Progenitor cell of endocrine pancreas (in vitro differentiated cells): ENCODE data around the gene BACH2. TPM values are rescaled to one million over a fixed set of nuclear protein-coding genes. Genes with fewer than 3 reads are reported as not detected.

Source experiments
- DNase-seq: peaks from one replicate; pipeline ENCODE4 v3.0.0; 2021; ENCODE audit warnings: low spot score; ENCODE audit not compliant: unreplicated experiment
- H3K27ac Mint-ChIP-seq: 2 replicates; pipeline ENCODE4 v1.8.0; 2021; ENCODE audit warnings: mild to moderate bottlenecking, moderate library complexity, mixed read lengths
- H3K27me3 Mint-ChIP-seq: 2 replicates; pipeline ENCODE4 v1.8.0; 2021; ENCODE audit warnings: mixed read lengths
- H3K36me3 Mint-ChIP-seq: 2 replicates; pipeline ENCODE4 v1.8.0; 2022; ENCODE audit warnings: mixed read lengths; ENCODE audit not compliant: insufficient read depth
- H3K4me1 Mint-ChIP-seq: 2 replicates; pipeline ENCODE4 v1.8.0; 2021; ENCODE audit warnings: low read depth, mixed read lengths
- H3K4me3 Mint-ChIP-seq: 2 replicates; pipeline ENCODE4 v1.8.0; 2021; ENCODE audit warnings: low read depth, mild to moderate bottlenecking, moderate library complexity, mixed read lengths
- H3K9me3 Mint-ChIP-seq: 2 replicates; pipeline ENCODE4 v1.8.0; 2021; ENCODE audit warnings: low read depth, mixed read lengths
- total RNA-seq: library from RNA; stranded (reverse); gene quantifications from 2 replicates; pipeline ENCODE4 v1.2.1, GENCODE V29; 2021
- TF ChIP-seq, protein P1 (sequence below): fragments of 200-600 bp; sonication (generic); IDR thresholded peaks from one replicate; pipeline ENCODE4 v1.5.0; 2021; ENCODE audit warnings: antibody characterized with exemption, mild to moderate bottlenecking; ENCODE audit not compliant: unreplicated experiment

Gene BACH2
- total RNA-seq, 1 donor from 2014 or later = 11.2 TPM

DNA sequence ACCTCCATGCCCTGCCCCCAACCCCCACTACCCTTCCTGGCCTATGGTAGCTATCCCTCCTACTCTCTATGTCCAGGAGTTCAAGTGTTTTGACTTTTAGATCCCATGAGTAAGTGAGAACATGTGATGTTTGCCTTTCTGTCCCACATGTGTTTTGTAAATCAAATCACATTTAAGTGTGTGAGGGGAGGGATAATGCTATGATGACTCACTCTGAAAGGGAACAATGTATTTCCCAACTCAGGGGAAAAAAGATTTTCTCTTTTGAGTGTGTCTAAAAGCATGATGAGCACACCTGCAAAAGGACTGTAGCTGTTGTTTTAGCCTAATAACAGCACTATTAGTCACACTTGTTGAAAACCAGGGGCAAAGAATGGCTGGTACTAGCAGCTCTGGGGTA lies 208.6 kb downstream of the BACH2 start:
- no peak for DNase-seq
- no peak overlapping the region for H3K4me3 Mint-ChIP-seq
- H3K36me3 Mint-ChIP-seq = no peaks in the 10 kb centered on the region
- H3K4me1 Mint-ChIP-seq = no peaks in the 10 kb centered on the region
- H3K27me3 Mint-ChIP-seq = no peaks in the 10 kb centered on the region
- no peak overlapping the region for H3K27ac Mint-ChIP-seq
- no peaks in the 10 kb centered on the region for H3K9me3 Mint-ChIP-seq
- TF ChIP-seq, protein P1, sequence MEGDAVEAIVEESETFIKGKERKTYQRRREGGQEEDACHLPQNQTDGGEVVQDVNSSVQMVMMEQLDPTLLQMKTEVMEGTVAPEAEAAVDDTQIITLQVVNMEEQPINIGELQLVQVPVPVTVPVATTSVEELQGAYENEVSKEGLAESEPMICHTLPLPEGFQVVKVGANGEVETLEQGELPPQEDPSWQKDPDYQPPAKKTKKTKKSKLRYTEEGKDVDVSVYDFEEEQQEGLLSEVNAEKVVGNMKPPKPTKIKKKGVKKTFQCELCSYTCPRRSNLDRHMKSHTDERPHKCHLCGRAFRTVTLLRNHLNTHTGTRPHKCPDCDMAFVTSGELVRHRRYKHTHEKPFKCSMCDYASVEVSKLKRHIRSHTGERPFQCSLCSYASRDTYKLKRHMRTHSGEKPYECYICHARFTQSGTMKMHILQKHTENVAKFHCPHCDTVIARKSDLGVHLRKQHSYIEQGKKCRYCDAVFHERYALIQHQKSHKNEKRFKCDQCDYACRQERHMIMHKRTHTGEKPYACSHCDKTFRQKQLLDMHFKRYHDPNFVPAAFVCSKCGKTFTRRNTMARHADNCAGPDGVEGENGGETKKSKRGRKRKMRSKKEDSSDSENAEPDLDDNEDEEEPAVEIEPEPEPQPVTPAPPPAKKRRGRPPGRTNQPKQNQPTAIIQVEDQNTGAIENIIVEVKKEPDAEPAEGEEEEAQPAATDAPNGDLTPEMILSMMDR = no peak

DNA sequence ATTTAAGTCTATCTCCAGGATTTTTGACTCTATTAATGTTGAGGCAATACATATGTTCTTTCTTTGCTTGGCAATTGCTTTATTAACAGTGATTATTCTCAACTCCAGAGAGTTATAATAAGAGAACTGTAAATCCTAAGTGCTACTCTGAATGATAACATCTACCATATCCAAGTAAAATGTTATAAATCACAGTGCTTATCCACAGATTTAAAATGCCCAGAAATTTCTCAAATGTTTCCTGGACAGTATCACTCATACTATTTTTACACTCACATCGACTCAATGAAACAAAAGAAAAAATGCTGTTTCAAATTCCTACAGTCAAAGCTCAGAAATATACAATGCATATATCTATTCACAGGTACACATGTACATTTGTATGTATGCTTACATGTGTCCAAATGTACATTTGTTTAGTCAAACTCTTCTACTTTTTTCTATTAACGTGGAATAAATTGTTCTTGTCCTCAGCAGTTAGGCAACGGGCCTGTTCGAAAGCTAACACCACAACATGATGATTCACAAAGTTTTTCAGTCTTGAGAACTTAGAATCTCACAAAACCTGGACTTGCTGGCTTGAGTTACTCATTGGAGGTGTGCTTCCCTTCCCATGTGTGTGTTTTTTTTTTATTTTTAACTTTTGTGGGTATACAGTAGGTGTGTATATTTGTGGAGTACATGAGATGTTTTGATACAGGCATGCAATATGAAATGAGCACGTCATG lies 209.4 kb downstream of the BACH2 start:
- Mint-ChIP-seq H3K36me3 (no peaks in the 10 kb centered on the region), H3K4me3 (no peak overlapping the region), H3K4me1 (no peaks in the 10 kb centered on the region), H3K27ac (no peak overlapping the region), H3K9me3 (no peaks in the 10 kb centered on the region), H3K27me3 (no peaks in the 10 kb centered on the region)
- TF ChIP-seq, protein P1 = no peak
- DNase-seq = no peak

DNA sequence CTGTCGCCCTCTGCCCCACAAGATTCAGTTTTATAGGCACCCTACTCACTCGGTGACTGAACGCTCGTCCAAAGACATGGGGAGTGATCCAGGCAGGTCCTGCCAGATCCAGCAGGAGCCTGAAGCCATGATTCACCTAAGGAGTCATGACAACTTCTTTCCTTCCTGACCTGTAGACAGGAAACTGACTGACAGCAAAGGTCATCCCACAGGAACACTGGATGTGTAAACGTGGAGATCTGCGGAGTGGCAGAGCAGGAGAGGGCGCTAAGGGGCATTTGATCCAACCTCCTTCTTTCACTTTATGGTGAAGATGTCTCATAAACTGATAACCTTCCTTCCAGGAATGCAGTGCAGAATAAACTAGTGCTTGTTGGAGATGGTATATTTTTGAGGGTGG lies 210.1 kb downstream of the BACH2 start:
- Mint-ChIP-seq H3K36me3 (no peaks in the 10 kb centered on the region), H3K4me3 (no peak overlapping the region), H3K9me3 (no peaks in the 10 kb centered on the region), H3K27ac (no peak overlapping the region), H3K27me3 (no peaks in the 10 kb centered on the region), H3K4me1 (no peaks in the 10 kb centered on the region)
- TF ChIP-seq, protein P1 = no peak
- DNase-seq = no peak

DNA sequence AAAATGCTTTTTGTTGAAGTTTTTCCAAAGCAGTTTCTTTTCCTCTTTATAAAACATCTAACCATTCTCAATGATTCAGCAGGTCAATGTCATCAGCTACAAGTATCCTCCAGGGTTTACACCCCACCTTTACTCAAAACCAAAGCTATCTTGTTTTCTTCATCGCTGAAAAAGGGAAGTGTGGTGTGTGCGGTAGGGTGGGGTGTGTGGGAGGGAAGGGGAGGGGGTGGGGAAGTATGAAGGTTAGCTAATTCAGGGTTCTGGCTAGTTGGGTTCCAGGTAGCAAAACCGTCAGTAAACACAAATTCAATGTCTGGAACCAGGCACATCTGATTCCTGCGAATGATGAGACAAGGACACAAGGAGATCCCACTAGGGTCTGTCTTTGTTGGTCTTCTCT lies 212.8 kb downstream of the BACH2 start:
- Mint-ChIP-seq H3K4me3 (no peak overlapping the region), H3K4me1 (no peaks in the 10 kb centered on the region), H3K9me3 (no peaks in the 10 kb centered on the region), H3K36me3 (no peaks in the 10 kb centered on the region), H3K27ac (no peak overlapping the region), H3K27me3 (peaks cover 4% of the 10 kb centered on the region)
- TF ChIP-seq, protein P1 = no peak
- no peak for DNase-seq

DNA sequence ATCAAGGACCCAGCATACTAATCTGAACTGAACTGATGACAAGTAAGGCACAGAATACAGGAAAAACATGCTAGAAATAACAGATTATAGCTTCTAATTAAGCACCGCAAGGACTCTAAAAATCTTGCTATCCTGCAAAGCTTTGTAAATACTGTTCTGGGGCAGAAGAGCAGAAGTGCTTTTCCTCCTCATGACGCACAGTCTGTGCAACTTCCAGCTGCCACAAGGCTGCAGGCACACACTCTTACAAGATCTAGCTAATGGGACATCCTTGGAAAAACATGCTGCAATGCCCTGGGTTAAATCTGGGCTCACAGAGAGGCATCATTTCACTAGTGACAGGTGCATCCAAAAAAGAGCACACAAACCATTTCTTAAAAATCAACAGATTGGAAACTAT lies 213.8 kb downstream of the BACH2 start:
- H3K4me1 Mint-ChIP-seq = no peaks in the 10 kb centered on the region
- TF ChIP-seq, protein P1 = no peak
- no peak overlapping the region for H3K27ac Mint-ChIP-seq
- H3K36me3 Mint-ChIP-seq = no peaks in the 10 kb centered on the region
- H3K27me3 Mint-ChIP-seq = peaks cover 4% of the 10 kb centered on the region
- no peak for DNase-seq
- no peaks in the 10 kb centered on the region for H3K9me3 Mint-ChIP-seq
- no peak overlapping the region for H3K4me3 Mint-ChIP-seq
